GM12878 (cell line): ENCODE measurements around the gene NAP1L4. TPM values are rescaled to one million over a fixed set of nuclear protein-coding genes. Genes with fewer than 3 reads are reported as not detected.

Experiments used
- KAT2A ChIP-seq: conservative IDR thresholded peaks from 2 replicates; pipeline ENCODE4 v1.6.1; 2011; ENCODE audit warnings: low read depth, low read length; ENCODE audit not compliant: control insufficient read depth
- RAD21 ChIP-seq: IDR thresholded peaks from 2 replicates; pipeline ENCODE4 v1.6.1; 2011; ENCODE audit warnings: mild to moderate bottlenecking, low read depth, low read length, moderate library complexity; ENCODE audit not compliant: insufficient read depth
- RBBP5 ChIP-seq: fragments of 200-600 bp; sonication (generic); conservative IDR thresholded peaks from 2 replicates; pipeline ENCODE4 v1.6.1; 2016
- RELA ChIP-seq: fragments of 450-650 bp; IDR thresholded peaks from 2 replicates; pipeline ENCODE4 v1.8.0; 2014; ENCODE audit warnings: borderline replicate concordance; ENCODE audit not compliant: partially characterized antibody
- STAT3 ChIP-seq: IDR thresholded peaks from 2 replicates; pipeline ENCODE4 v1.6.1; 2011; ENCODE audit warnings: low read depth, low read length, improper control_type of control experiment
- TBL1XR1 ChIP-seq: IDR thresholded peaks from 2 replicates; pipeline ENCODE4 v1.6.1; 2012; ENCODE audit warnings: low read depth, low read length, improper control_type of control experiment
- ZBED1 ChIP-seq: IDR thresholded peaks from 2 replicates; pipeline ENCODE4 v1.6.1; 2016; ENCODE audit warnings: borderline replicate concordance
- ZBTB40 ChIP-seq: fragments of 450-650 bp; IDR thresholded peaks from 2 replicates; pipeline ENCODE4 v1.6.1; 2016; ENCODE audit warnings: mild to moderate bottlenecking, moderate library complexity, borderline replicate concordance
- ZNF687 ChIP-seq: fragments of 450-650 bp; IDR thresholded peaks from 2 replicates; pipeline ENCODE4 v1.6.1; 2017; ENCODE audit warnings: mild to moderate bottlenecking, moderate library complexity
- polyA plus RNA-seq, 11 experiments: library from polyadenylated mRNA; depleted of rRNA in 4 of 11; unstranded in 6 of 11; stranded (reverse) in 5 of 11; fragments of >200 nt; fragmentation: Nextera tagmentation in 4 of 11; fragmentation: Illumina TruSeq in 1 of 11; extraction: Ambion mirVana in 4 of 11; extraction: Trizol in 1 of 11; gene quantifications; 1 replicate in 1 of 11; 2 replicates in 10 of 11; pipeline versions ENCODE4 v1.2.1 to v1.2.3, GENCODE V29; 2011 to 2016; ENCODE audit warnings: inconsistent platforms in 2 of 11, missing spikeins in 2 of 11, low read depth in 1 of 11
- total RNA-seq, 4 experiments: library from RNA; depleted of rRNA in 3 of 4; stranded (reverse); fragments of >200 nt in 3 of 4; fragmentation: Illumina TruSeq in 1 of 4; extraction: Trizol in 1 of 4; gene quantifications; 2 replicates each; pipeline versions ENCODE4 v1.2.1 to v1.2.3, GENCODE V29; 2013 to 2021
- TF ChIP-seq, protein P1 (sequence below): IDR thresholded peaks from 2 replicates; pipeline ENCODE4 v1.6.1; 2011; ENCODE audit warnings: low read depth, mild to moderate bottlenecking, low read length, moderate library complexity, borderline replicate concordance; ENCODE audit errors: extremely low read depth

The NAP1L4 gene
- total and polyA plus RNA-seq, 10 of the 15 experiments (the other 5 are each of a cell fraction or from before 2014, with no cell fraction given): 24.8 to 198 (median 114) TPM

- TF ChIP-seq ZNF687 (no peak), RELA (no peak), TBL1XR1 (no peak), KAT2A (no peak), RBBP5 (no peak), STAT3 (no peak), ZBED1 (no peak), RAD21 (no peak), ZBTB40 (no peak)
- TF ChIP-seq, protein P1, sequence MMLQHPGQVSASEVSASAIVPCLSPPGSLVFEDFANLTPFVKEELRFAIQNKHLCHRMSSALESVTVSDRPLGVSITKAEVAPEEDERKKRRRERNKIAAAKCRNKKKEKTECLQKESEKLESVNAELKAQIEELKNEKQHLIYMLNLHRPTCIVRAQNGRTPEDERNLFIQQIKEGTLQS: no peak
These were observed 9.4 kb upstream of the NAP1L4 start (continued) for GRCh38 chr11:3001496-3001895.
